Mesendoderm (in vitro differentiated cells): ENCODE measurements around the gene INTS13.
"Not testable (repeated sequence)": the region's sequence is repeated elsewhere in the genome, so short reads cannot be mapped to it uniquely, and the experiment has no call there.

Experiments
- DNase-seq: peaks from one replicate; pipeline ENCODE4 v3.0.0; 2013
- H2AK5ac ChIP-seq: 2 replicates; pipeline ENCODE4 v1.6.1; 2013; ENCODE audit warnings: low read length, inconsistent platforms
- H2BK120ac ChIP-seq: 2 replicates; pipeline ENCODE4 v1.6.1; 2013; ENCODE audit warnings: low read depth, mild to moderate bottlenecking, low read length, moderate library complexity, mixed read lengths
- H2BK15ac ChIP-seq: replicated peaks from 2 replicates; pipeline ENCODE4 v1.6.1; 2013; ENCODE audit warnings: low read depth, mild to moderate bottlenecking, moderate library complexity
- H2BK5ac ChIP-seq: 2 replicates; pipeline ENCODE4 v1.6.1; 2013; ENCODE audit warnings: low read length, inconsistent platforms
- H3K18ac ChIP-seq: 2 replicates; pipeline ENCODE4 v1.6.1; 2013; ENCODE audit warnings: mild to moderate bottlenecking, low read length, mixed read lengths
- H3K23ac ChIP-seq: one replicate; pipeline ENCODE4 v1.6.1; 2013; ENCODE audit warnings: low read length
- H3K27ac ChIP-seq: 2 replicates; pipeline ENCODE4 v1.5.1; 2013; ENCODE audit warnings: low read depth, mild to moderate bottlenecking, inconsistent platforms, low read length, moderate library complexity
- H3K27me3 ChIP-seq: 2 replicates; pipeline ENCODE4 v1.6.1; 2013; ENCODE audit warnings: low read length, control low read depth, mild to moderate bottlenecking, inconsistent platforms; ENCODE audit not compliant: insufficient read depth, poor library complexity
- H3K36me3 ChIP-seq: 2 replicates; pipeline ENCODE4 v1.6.1; 2013; ENCODE audit warnings: low read length, inconsistent platforms; ENCODE audit not compliant: control insufficient read depth, insufficient read depth
- H3K4ac ChIP-seq: one replicate; pipeline ENCODE4 v1.6.1; 2013; ENCODE audit warnings: low read depth, mild to moderate bottlenecking, low read length, moderate library complexity
- H3K4me1 ChIP-seq: 2 replicates; pipeline ENCODE4 v1.6.1; 2013; ENCODE audit warnings: low read depth, low read length, inconsistent platforms; ENCODE audit not compliant: control insufficient read depth
- H3K4me2 ChIP-seq: 2 replicates; pipeline ENCODE4 v1.6.1; 2013; ENCODE audit warnings: low read length
- H3K4me3 ChIP-seq: 2 replicates; pipeline ENCODE4 v1.5.1; 2013; ENCODE audit warnings: mild to moderate bottlenecking, low read length
- H3K56ac ChIP-seq: one replicate; pipeline ENCODE4 v1.6.1; 2013; ENCODE audit warnings: low read length
- H3K79me1 ChIP-seq: 2 replicates; pipeline ENCODE4 v1.6.1; 2013; ENCODE audit warnings: low read length, inconsistent platforms
- H3K79me2 ChIP-seq: 2 replicates; pipeline ENCODE4 v1.6.1; 2013; ENCODE audit warnings: mild to moderate bottlenecking, low read length; ENCODE audit not compliant: control insufficient read depth, insufficient read depth
- H3K9ac ChIP-seq: 2 replicates; pipeline ENCODE4 v1.6.1; 2013; ENCODE audit warnings: low read length, inconsistent platforms
- H4K5ac ChIP-seq: one replicate; pipeline ENCODE4 v1.6.1; 2013; ENCODE audit warnings: low read length
- H4K8ac ChIP-seq: one replicate; pipeline ENCODE4 v1.6.1; 2013; ENCODE audit warnings: low read depth, mild to moderate bottlenecking, control low read depth, low read length, moderate library complexity
- WGBS: extraction: QIAGEN DNeasy Blood & Tissue Kit; methylation state at CpG from one replicate; pipeline ENCODE4 v1.1.7; 2013; ENCODE audit warnings: low lambda C conversion rate, missing lambda C conversion rate; ENCODE audit not compliant: insufficient coverage; ENCODE audit errors: extremely low coverage; 5-methylcytosine and 5-hydroxymethylcytosine counted together

Gene INTS13

GRCh38 chr12:26867080-26867479 is 70.7 kb downstream of the INTS13 start:
- Histone ChIP-seq H3K4me1 (no peaks in the 10 kb centered on the region), H3K36me3 (no peaks in the 10 kb centered on the region), H3K56ac (no peak overlapping the region), H2BK5ac (no peak overlapping the region), H2BK120ac (no peak overlapping the region), H3K4ac (no peak overlapping the region), H2BK15ac (no peak overlapping the region), H3K4me3 (no peak overlapping the region), H3K4me2 (no peak overlapping the region), H2AK5ac (no peak overlapping the region), H4K8ac (no peak overlapping the region), H3K27me3 (no peaks in the 10 kb centered on the region), H3K79me1 (no peaks in the 10 kb centered on the region), H4K5ac (no peak overlapping the region), H3K9ac (no peak overlapping the region), H3K23ac (no peak overlapping the region), H3K27ac (no peak overlapping the region), H3K18ac (no peak overlapping the region), H3K79me2 (no peaks in the 10 kb centered on the region)
- WGBS = no CpG with 5 or more reads among the region's 2 CpGs
- no peak for DNase-seq

GRCh38 chr12:26863515-26863914 is 74.3 kb downstream of the INTS13 start:
- Histone ChIP-seq H3K36me3 (no peaks in the 10 kb centered on the region), H3K79me2 (no peaks in the 10 kb centered on the region), H3K9ac (no peak overlapping the region), H4K5ac (no peak overlapping the region), H3K4me2 (no peak overlapping the region), H2BK5ac (no peak overlapping the region), H3K4me3 (no peak overlapping the region), H3K23ac (no peak overlapping the region), H3K56ac (no peak overlapping the region), H2BK120ac (no peak overlapping the region), H3K27me3 (no peaks in the 10 kb centered on the region), H4K8ac (no peak overlapping the region), H2BK15ac (no peak overlapping the region), H3K18ac (no peak overlapping the region), H3K79me1 (no peaks in the 10 kb centered on the region), H3K27ac (no peak overlapping the region), H3K4ac (no peak overlapping the region), H3K4me1 (no peaks in the 10 kb centered on the region), H2AK5ac (no peak overlapping the region)
- DNase-seq = no peak
- WGBS = no CpG with 5 or more reads among the region's 4 CpGs

- H3K18ac ChIP-seq, H3K23ac ChIP-seq, H3K4ac ChIP-seq, H4K5ac ChIP-seq, H3K4me2 ChIP-seq, H2BK120ac ChIP-seq, H3K27me3 ChIP-seq, DNase-seq, H3K79me1 ChIP-seq, H2BK15ac ChIP-seq, H2BK5ac ChIP-seq, H3K9ac ChIP-seq, H3K27ac ChIP-seq, H3K4me3 ChIP-seq, H3K56ac ChIP-seq, H3K4me1 ChIP-seq, H3K79me2 ChIP-seq, H3K36me3 ChIP-seq, H2AK5ac ChIP-seq, H4K8ac ChIP-seq: not testable (repeated sequence)
- no CpG with 5 or more reads among the region's 3 CpGs for WGBS
Measured at GRCh38 chr12:26862787-26863186, 75.0 kb downstream of the INTS13 start.

- Histone ChIP-seq H3K36me3 (no peaks in the 10 kb centered on the region), H2AK5ac (no peak overlapping the region), H3K4me2 (no peak overlapping the region), H3K27ac (no peak overlapping the region), H2BK5ac (no peak overlapping the region), H3K4me1 (no peaks in the 10 kb centered on the region), H2BK120ac (no peak overlapping the region), H3K27me3 (no peaks in the 10 kb centered on the region), H3K23ac (no peak overlapping the region), H3K18ac (no peak overlapping the region), H3K79me2 (no peaks in the 10 kb centered on the region), H4K8ac (no peak overlapping the region), H3K79me1 (no peaks in the 10 kb centered on the region), H2BK15ac (no peak overlapping the region), H3K4ac (no peak overlapping the region), H3K4me3 (no peak overlapping the region), H3K56ac (no peak overlapping the region), H4K5ac (no peak overlapping the region), H3K9ac (no peak overlapping the region)
- no CpG with 5 or more reads among the region's 1 CpG for WGBS
- DNase-seq = no peak
Measured at GRCh38 chr12:26861690-26862089, 76.1 kb downstream of the INTS13 start.

- H2BK120ac ChIP-seq = no peak overlapping the region
- H3K56ac ChIP-seq = no peak overlapping the region
- H3K4me1 ChIP-seq = no peaks in the 10 kb centered on the region
- no peak overlapping the region for H2BK15ac ChIP-seq
- no peak overlapping the region for H2BK5ac ChIP-seq
- H3K4ac ChIP-seq = no peak overlapping the region
- no peaks in the 10 kb centered on the region for H3K27me3 ChIP-seq
- no peak overlapping the region for H4K5ac ChIP-seq
- H3K18ac ChIP-seq = no peak overlapping the region
- H3K27ac ChIP-seq = no peak overlapping the region
- no CpG with 5 or more reads among the region's 6 CpGs for WGBS
- no peak overlapping the region for H3K4me2 ChIP-seq
- no peak overlapping the region for H2AK5ac ChIP-seq
- H3K23ac ChIP-seq = no peak overlapping the region
- no peaks in the 10 kb centered on the region for H3K79me1 ChIP-seq
- H3K4me3 ChIP-seq = no peak overlapping the region
- DNase-seq = no peak
- peak overlapping the region; percentile 8 for H4K8ac ChIP-seq
- H3K9ac ChIP-seq = no peak overlapping the region
- no peaks in the 10 kb centered on the region for H3K79me2 ChIP-seq
- no peaks in the 10 kb centered on the region for H3K36me3 ChIP-seq
Measured at GRCh38 chr12:26857465-26858176, 80.2 kb downstream of the INTS13 start.

GRCh38 chr12:26855337-26855736 is 82.4 kb downstream of the INTS13 start:
- Histone ChIP-seq H4K5ac (no peak overlapping the region), H3K79me2 (no peaks in the 10 kb centered on the region), H3K18ac (no peak overlapping the region), H2BK120ac (no peak overlapping the region), H3K4me1 (no peaks in the 10 kb centered on the region), H2BK15ac (no peak overlapping the region), H3K4ac (no peak overlapping the region), H3K79me1 (no peaks in the 10 kb centered on the region), H4K8ac (no peak overlapping the region), H3K4me3 (no peak overlapping the region), H3K4me2 (no peak overlapping the region), H3K56ac (no peak overlapping the region), H3K9ac (no peak overlapping the region), H2BK5ac (no peak overlapping the region), H3K27ac (no peak overlapping the region), H3K23ac (no peak overlapping the region), H3K27me3 (no peaks in the 10 kb centered on the region), H2AK5ac (no peak overlapping the region), H3K36me3 (no peaks in the 10 kb centered on the region)
- no peak for DNase-seq
- no CpG with 5 or more reads among the region's 1 CpG for WGBS
